ENCODE results near the gene IER5L.
"Not testable (repeated sequence)": the region's sequence is repeated elsewhere in the genome, so short reads cannot be mapped to it uniquely, and the experiment has no call there.

Gene IER5L

GRCh38 chr9:129178568-129179382 lies 714 bp upstream of the IER5L start:
- no peak for DNase-seq (ENCODE audit: low read depth)

DNA sequence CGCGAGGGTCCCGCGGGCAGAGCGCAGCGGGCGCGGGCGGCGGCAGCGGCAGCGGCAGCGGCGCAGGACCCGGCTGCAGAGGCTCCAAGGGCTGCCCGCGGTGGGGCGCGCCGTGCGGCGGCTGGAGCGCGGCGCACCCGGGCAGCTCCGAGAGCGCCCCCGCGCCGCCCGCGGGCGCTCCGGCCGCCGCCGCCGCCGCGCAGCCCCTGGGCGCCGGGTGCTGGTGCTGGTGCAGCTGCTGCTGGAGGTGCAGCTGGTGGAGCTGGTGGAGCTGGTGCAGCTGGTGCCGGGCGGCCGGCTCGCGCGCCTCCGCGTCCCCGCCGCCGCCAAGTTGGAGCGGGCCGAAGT lies 644 bp downstream of the IER5L start:
- DNase-seq (ENCODE audit: low read depth), result no peak

DNA sequence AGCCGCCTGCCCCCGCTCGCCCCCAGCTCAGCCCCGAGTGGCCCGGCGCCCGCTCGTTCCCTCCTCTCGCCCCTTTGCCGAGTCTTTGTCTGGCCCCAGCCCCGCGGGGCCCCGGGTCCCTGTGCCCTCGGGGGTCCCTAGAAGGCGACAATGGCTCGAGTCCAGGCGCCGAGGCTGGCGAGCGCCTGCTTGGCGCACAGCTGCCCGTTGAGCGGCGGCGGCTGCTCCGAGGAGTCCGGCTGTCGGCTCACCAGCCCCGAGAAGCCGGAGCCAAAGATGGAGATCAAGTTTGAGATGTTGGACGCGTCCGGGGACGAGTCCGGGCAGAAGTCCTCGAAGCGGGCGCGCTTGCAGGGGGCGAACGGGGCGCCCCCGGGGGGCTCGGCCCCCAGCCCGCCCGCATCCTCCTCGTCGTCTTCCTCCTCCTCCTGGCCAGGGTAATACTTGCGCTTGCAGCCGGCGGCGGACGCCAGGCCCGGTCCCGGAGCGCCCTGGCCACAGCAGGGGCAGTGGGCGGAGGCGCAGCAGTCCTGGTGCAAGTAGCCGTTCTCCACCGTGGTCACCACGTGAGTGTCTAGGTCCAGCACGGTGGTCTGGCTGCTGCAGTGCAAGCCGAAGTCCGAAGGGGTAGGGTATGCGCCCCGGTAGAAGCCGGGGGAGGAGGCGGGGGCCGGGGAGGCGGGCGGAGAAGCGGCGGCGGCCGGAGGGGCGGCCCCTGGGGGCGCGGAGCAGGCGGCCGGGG lies 1.2 kb downstream of the IER5L start:
- DNase-seq (ENCODE audit: low read depth), result no peak

- DNase-seq (ENCODE audit: low read depth), result no peak
Observed at GRCh38 chr9:129175825-129176633, 2.0 kb downstream of the IER5L start.

GRCh38 chr9:129175515-129175824 lies 2.6 kb downstream of the IER5L start:
- DNase-seq (ENCODE audit: low read depth), result no peak

- no peak for DNase-seq (ENCODE audit: low read depth)
Observed at GRCh38 chr9:129174724-129175514, 3.1 kb downstream of the IER5L start.

DNA sequence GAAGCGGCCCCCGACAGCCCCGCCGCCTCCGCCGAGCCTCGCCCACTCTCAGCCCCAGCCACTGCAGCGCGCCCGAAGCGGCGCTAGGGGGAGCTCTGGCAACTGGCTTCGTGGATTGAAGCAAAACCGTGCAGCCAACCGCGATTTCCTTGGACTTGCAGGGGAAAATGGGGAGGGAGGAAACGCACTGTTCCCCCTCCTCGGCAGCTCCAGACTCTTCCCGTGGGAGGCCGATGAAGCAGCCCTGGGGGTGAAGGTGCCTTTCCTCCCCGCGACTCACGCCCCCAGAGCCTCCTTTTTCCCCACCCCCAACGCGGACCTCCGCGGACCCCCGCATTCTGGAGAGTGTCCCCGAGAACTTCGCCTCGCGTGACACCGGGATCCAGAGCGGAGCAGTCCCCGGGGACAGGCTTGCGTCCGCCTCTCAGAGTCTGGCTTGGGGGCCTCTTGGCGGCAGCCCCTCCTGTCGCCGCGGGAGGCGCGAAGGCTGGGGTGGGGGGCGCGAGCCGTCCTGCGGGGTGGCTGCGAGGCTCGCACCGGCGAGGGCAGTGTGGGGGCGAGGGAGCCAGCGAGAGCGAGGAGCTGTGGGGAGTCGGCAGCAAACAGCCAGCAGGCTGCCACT lies 3.8 kb downstream of the IER5L start:
- DNase-seq (ENCODE audit: low read depth), result peak; percentile 69

GRCh38 chr9:129173296-129174101 lies 4.6 kb downstream of the IER5L start:
- DNase-seq (ENCODE audit: low read depth), result no peak

DNA sequence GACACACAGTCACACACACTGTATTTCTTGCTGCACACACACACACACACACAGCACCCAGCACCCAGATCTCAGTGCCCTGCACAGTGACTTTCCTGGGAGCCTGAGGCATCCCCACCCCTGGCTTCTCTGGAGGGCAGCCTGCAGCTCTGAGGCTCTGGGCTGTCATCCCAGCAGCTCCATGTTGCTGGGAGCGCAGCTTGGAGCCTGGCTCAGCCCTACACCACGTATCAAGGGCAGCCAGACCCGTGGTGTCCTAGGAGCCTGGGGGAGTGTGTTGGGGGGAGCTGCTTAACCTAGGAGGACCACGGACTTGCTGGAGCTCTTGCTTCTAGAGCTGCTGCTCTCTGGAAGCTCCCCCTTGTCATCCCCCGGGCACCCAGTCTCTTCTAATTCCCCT lies 5.2 kb downstream of the IER5L start:
- no peak for DNase-seq (ENCODE audit: low read depth)

DNA sequence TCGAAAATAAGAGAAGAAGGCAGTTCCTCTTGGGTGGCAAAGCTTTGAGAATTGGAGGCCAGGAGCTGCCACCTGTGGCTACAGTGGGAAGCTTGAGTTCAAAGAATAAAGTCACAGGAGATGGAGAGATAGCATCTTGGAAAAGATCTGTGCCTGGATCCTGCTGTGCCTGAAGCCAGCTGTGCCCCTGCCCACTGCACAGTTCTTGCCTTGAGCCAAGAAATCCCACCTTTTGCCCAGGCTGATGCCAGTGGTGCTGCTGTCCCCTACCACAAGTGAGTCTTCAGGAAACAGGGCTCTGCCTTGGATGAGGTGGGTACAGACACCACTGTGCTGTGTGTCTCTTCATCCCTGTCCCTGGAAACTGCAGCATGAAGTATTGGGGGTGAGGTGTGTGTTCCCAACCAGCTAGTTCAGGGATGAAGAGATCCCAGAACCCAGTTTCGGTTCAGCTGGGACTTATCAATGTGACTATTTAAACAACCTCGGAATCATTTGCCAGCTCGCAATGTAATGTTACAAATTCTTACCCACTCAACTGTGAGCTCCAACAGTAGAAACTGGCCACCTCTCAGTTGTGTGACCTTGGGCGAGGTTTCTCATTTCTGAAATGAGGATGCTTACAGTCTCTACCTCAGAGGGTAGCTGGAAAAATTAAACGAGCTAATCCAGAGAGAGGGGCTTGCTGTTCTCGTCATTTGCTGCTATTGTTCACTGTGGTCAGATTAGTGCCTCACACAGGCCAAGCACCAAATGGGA lies 5.9 kb downstream of the IER5L start:
- DNase-seq (ENCODE audit: low read depth), result no peak

GRCh38 chr9:129170229-129170628 lies 7.8 kb downstream of the IER5L start:
- no peak for DNase-seq (ENCODE audit: low read depth)

DNA sequence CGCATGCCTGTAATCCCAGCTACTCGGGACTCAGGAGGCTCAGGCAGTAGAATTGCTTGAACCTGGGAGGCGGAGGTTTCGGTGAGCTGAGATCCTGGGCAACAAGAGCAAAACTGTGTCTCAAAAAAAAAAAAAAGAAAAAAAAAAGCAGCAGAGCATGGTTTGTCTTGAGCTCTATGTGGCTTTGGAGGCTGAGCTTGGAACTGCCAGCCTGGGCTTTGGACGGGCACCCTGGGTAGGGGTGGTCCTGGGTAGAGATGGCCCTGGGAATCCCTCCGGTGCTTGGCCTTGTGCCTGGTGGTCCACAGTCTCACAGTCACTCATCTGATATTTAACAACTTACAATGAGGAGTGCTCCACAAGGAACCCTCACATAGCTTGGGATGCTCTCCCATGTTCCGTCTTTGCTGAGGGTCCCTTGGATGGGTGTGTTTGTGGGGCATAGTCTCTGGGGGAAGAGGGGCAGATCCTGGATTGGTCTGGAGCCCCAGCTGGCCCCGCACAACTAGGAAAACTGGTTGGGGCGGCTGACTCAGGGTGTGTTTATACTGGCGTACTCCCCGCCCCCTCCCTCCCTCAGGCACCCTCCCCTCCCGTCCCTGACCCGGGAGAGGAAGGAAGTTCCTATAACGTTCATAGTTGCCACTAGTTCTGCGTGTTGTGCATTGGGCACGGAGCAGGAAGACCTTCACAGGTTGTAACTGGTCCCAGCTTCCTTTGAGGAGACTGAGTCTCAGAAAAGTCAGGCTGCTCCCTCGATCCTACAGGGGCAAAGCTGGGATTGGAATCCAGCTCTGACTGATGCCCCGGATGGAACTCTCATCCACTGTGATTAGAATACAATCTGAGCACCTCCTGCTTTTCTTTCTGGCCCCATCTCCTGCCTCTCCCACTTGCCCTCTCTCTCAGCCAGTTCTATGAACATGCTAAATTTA lies 11.2 kb downstream of the IER5L start:
- DNase-seq (ENCODE audit: low read depth), result no peak

GRCh38 chr9:129165198-129165597 lies 12.9 kb downstream of the IER5L start:
- no peak for DNase-seq (ENCODE audit: low read depth)

DNA sequence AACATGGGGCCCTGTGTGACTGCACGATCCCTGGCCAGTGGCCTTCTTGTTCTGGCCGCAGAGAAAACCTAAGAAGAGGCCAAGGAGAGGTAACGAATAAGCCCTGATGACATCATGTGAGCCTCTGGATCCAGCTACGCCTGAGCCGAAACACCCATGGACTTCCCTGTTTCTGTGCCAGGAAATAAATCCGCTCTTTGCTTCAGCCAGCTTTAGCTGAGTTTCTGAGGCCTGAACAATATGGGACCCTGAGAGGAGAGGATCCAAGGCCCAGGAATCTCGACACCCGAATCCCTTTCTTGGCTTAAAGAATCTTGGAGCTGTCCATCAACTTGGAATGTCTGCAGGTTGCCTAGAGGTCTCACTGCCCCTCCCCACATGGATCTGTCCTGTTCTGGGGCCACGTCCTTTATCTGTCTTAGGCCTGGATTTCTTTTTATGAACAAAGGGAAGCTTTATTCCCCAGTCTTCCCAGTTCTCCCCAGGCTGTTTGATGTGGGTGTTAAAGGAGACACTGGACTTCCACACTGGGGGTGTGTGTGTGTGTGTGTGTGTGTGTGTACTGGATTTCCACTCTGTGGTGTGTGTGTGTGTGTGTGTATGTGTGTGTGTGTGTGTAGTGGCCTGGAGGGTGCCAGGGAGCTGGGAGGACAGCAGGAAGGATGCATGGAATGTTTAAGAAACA lies 13.7 kb downstream of the IER5L start:
- DNase-seq (ENCODE audit: low read depth), result no peak

DNA sequence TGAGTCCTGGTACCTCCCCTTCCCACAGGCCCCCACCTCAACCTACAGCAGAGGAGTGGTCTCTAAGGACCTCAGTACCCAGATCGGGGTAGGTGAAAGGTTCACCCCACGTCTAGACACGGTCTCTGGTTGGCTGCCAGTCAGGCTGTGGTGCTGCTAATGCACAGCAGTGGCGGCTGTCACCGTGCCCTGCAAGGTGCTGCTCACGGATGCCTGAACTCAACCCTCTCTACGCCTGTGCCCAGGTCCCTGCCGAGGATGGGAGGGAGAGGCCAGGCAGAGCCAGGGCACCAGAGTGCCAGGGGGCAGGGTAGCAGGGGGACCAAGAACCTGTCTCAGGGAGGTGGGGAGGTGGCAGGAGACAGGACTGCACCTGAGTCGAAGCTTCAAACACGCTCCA lies 14.3 kb downstream of the IER5L start:
- no peak for DNase-seq (ENCODE audit: low read depth)

DNA sequence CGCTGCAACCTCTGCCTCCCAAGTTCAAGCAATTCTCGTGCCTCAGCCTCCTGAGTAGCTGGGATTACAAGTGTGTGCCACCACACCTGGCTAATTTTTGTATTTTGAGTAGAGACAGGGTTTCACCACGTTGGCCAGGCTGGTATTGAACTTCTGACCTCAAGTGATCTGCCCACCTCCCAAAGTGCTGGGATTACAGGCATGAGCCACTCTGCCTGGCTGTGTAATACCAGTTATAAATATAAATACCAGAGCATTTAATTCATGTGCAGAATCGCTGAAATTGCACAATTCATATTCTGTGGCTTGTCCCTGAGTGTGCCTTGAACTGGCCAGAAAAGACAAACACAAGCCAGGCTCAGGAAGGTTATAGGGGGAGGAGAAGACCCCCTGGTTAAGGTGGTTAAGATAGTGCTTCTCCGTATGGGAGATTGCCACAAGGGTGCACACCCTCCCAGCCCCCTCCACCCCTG lies 14.8 kb downstream of the IER5L start:
- not testable (repeated sequence) for DNase-seq (ENCODE audit: low read depth)

GRCh38 chr9:129162497-129163197 lies 15.4 kb downstream of the IER5L start:
- no peak for DNase-seq (ENCODE audit: low read depth)

DNA sequence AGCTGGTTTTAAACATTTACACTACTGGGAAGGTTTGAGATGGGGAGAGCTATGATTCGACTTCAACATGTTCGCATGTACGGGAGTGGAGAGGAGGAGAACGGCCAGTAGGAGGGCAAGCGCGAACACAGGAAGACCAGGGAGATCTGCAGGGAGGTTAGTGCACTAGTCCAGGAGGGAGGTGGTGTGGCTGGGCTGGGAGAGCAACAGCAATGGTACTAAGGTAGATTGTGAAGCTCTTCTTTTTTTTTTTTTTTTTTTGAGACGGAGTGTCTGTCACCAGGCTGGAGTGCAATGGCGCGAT lies 16.6 kb downstream of the IER5L start:
- no peak for DNase-seq (ENCODE audit: low read depth)

Data from stimulated activated CD8-positive, alpha-beta memory T cell treated with anti-CD3 and anti-CD28 coated beads, Interleukin-15, amount 100 ng/mL, for 24 hours (primary cell).